HG03378 (cell line): ENCODE measurements around the gene PRPF40A.
A peak's percentile ranks its signal among the peaks of the same experiment; 100 is the strongest.

Experiments used
- ATAC-seq: cut with Tn5 transposase; IDR thresholded peaks from one replicate; pipeline ENCODE4 v1.9.1; 2021; ENCODE audit warnings: mild to moderate bottlenecking, moderate library complexity; ENCODE audit not compliant: unreplicated experiment

The PRPF40A gene

DNA sequence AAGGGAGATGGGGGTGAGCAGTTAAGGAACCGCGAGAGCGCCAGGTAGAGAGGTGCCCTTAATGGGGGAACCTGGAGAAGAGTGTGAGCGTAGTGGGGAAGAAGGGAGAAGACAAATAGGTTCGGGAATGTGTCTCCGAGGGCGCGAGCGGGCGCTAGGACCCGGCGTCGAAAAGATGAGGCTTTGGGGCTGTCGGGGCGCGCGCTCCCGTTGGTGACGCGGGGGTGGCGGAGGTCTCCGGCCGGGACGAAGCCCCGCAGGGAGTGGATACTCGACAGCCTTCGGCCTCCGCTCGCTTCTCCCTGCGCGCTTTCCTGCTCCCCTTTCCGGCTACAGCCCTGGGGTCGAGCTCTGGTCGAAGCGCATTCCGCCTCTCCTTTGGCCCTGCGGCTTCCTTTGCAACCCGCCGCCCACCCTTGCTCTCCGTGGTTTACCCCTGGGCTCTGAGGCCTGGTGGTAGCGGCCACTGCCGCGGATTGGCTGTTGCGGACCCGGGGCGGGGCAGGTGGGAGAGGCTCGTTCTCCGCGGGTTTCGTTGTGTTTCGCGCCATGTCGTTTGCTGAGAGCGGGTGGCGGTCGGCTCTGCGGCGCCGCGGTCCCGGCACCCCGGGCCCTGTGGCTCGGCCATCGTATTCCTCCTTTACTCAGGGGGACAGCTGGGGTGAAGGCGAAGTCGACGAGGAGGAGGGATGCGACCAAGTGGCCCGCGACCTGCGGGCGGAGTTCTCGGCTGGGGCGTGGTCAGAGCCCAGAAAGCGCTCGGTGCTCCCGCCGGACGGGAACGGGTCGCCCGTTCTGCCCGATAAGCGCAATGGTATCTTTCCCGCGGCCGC is 1.0 kb upstream of the PRPF40A start, which contains the start of gene ARL6IP6:
Gene ARL6IP6 (plus strand): TSS at position 545 of the 833 bp plus-strand sequence. CDS start 5 bp downstream, at position 550.
- peak; percentile 69 for ATAC-seq

DNA sequence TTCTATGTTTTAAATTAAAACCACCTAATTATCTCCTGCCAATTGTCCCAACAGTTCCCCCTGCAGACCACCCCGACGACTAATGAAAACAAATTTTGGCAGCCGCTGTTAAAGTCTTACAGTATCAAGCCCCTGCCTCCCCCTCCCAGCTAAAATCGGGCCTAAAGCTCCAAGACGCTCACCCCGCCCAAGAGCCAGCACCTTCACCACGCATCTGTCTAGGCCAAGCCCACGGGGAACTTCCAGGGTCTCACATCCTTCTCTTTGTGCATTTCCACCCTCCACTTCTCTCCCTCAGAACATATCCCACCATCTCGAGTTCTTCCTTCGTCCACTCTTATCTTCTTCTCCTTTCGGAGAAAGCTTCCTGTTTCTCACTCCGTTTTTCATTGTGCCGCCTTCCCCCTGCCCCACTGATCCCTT is 445 bp downstream of the PRPF40A start:
- peak; percentile 0 for ATAC-seq

DNA sequence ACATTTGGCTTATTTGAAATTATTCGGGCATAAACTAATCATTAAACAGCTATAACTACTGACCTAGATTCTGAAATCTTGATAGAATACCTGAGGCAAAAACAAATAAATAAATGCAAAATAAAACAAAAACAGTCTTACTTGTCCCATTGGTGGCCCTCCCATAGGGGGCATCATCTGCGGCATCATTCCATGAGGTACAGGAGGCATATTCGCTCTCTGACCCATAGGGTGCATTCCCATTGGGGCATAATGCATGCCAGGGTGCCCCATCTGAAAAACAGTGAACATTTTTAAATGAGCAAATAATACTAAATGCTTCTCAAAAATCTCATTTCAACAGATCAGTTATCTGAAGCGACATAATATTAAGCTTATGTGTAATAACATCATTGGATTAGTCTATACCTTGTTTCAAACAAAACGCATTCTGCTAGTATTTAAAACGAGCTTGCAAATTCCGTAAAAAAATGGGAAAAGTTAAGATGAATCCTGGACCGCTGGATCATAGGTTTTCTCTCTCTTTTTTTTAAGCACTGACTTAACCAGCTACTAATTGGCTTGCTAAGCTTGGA is 1.3 kb downstream of the PRPF40A start:
- ATAC-seq = no peak

GRCh38 chr2:152715112-152715511 is 2.1 kb downstream of the PRPF40A start:
- ATAC-seq = no peak

DNA sequence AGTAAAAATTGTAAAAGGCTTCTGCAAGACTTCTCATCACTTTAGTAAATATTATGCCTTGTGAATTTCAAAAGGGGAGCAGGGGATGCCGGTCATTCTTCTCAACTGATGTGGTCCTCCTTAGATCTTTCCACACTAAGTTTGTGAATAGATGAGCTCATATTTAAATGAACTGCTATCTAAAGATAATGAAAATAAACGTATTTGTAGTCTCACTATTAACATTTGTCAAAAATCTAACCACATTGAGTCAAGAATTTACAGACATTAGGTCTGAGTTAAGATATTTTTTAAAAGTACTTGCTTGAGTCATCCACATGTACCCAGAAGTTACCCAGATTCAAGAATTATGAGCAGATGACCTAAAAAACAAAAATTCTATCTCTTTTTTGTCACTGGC is 6.5 kb downstream of the PRPF40A start:
- no peak for ATAC-seq

DNA sequence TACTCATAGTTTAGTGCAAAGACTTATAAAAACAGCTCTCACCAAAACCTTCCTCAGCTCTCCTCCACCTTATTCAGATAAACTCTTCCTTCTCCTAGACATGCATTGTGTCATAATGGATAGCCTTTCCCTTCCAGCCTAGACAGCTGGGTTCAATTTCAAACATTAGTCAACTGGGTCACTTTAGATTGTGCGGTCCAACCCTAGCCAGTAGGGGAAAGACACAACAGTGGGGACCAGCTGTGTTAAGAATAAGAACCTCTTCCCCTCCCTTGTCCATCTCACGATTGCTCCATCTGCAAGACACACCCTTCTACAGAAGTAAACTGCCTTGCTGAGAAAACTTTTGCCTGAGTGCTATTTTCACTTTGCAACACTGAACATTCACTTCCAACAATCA is 8.5 kb downstream of the PRPF40A start:
- no peak for ATAC-seq

DNA sequence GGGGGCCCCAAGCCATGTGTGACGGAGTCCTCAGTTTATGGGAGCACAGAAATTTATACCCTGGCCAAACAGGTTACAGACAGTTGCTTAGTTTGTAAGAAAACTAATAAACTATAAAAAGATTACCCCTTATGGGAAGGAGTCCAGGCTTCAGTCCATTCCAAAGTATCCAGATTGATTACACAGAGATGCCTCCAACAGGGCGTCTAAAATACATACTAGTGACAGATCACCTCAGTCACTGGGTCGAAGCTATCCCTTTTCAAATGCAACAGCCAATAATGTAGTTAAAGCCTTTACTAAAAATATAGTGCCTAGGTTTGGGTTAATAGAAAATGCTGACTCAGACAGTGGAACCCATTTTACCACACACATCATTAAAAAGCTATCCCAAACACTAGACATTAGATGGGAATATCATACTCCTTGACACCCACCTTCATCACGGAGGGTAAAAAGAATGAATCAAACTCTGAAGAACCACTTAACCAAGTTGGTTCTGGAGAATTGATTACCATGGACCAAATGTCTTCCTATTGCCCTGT is 10.7 kb downstream of the PRPF40A start:
- no peak for ATAC-seq

DNA sequence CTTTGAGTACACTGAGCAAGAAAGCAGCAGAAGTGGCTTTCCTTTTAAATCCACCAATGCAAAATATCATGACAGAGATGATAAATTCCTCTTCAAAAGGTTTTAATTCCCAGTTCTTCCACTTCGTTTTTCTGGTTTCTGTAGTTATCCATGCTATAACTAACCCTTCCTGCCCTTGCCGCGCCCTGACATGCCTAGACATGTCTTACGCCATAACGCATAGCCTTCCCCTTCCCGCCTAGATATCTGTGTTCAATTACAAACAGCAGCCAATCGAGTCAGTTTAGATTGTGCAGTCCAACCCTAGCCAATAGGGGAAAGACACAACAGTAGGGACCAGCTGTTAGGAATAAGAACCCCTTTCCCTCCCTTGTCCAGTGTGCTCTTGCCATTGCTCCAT is 16.1 kb downstream of the PRPF40A start:
- no peak for ATAC-seq

- ATAC-seq = no peak
Measured at GRCh38 chr2:152696476-152696875, 20.8 kb downstream of the PRPF40A start.

GRCh38 chr2:152695763-152696162 is 21.5 kb downstream of the PRPF40A start:
- ATAC-seq = no peak

DNA sequence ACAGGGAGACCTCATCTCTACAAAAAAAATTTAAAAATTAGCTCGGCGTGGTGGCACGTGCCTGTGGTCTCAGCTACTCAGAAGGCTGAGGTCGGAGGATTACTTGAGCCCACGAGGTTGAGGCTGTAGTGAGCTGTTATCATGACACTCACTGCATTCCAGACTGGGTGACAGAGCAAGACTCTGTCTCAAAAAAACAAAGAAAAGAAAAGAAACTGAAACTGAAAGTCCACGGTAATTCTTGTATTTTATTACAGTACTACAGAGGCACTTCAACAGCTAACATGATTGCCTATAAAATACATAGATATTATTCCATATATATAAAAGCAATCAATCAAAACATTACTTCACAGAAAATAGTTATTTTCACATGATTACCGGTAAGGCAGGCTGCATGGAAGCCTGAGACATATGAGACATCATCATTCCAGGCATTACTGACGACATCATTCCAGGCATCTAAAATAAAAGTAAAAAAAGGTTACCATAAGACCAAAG is 23.1 kb downstream of the PRPF40A start:
- ATAC-seq = peak; percentile 49

GRCh38 chr2:152693033-152693432 is 24.2 kb downstream of the PRPF40A start:
- ATAC-seq = peak; percentile 92

GRCh38 chr2:152686321-152686720 is 30.9 kb downstream of the PRPF40A start:
- ATAC-seq = no peak

GRCh38 chr2:152683400-152683799 is 33.9 kb downstream of the PRPF40A start:
- no peak for ATAC-seq

DNA sequence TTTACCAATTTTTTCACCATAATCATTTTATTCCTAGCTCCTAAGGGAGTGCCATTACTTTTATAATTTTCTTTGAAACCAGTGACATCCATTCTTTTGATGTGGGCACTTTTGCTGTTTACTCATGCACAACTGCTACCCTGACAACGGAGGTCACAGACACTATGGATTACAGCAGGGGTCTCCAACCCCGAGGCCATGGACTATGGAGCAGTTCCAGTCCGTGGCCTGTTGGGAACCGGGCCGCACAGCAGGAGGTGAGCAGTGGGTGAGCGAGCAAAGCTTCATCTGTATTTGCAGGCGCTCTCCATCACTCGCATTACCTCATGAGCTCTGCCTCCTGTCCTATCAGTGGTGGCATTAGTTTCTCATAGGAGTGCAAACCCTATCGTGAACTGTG is 34.6 kb downstream of the PRPF40A start:
- no peak for ATAC-seq

DNA sequence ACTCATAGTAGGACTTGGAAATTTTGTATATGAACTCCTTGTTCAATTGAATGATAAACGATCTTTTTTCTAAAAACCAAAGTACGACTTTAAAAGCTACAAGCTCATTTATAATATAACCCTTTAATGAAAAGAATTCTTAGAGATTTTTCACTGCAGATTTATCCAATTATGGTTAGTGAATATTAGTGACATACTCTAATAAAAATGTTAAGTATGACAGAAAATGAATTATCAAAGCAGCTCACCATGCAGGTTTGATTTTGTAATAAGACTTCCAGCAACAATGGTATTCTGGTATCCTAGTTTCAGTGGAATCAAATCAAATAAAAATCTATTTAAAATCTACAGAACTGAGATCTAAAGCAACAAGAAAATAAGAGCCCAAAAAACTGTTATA is 38.5 kb downstream of the PRPF40A start:
- ATAC-seq = no peak

- ATAC-seq = no peak
Measured at GRCh38 chr2:152676461-152676860, 40.8 kb downstream of the PRPF40A start.

GRCh38 chr2:152674334-152674733 is 42.9 kb downstream of the PRPF40A start:
- no peak for ATAC-seq

- ATAC-seq = no peak
Measured at GRCh38 chr2:152664725-152665124, 52.5 kb downstream of the PRPF40A start.

DNA sequence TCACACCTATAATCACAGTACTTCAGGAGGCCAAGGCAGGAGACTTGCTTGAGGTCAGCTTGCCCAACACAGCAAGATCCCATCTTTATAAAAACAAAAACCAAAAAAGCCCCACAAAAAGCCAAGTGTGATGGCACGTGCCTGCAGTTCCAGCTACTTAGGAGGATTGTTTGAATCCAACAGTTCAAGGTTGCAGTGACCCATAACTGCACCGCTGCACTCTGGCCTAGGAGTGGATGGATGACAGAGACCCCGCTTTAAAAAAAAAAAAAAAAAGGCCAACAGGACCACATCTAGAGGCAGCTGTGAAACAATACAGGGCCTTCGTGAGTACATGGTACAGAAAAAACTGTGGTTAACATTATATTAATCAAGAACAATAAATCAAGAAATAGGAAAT is 56.2 kb downstream of the PRPF40A start:
- ATAC-seq = no peak

DNA sequence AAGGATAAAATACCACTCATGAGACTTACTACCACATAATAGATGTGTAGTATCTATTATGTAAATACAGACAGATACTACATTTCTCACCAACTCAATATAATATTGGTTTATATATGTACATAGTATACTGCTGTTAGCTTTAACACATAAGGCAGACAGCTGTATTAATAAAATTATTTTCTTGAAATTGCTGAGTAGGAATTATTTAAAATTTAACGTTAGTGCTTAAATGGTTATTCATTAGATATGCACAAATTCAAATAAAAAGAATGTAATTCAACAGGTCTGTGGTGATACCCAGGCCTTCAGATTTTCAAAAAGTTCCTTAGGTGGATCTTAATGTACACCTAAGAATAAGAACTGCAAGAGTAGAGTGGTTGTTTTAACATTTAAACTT is 59.0 kb downstream of the PRPF40A start:
- ATAC-seq = no peak

DNA sequence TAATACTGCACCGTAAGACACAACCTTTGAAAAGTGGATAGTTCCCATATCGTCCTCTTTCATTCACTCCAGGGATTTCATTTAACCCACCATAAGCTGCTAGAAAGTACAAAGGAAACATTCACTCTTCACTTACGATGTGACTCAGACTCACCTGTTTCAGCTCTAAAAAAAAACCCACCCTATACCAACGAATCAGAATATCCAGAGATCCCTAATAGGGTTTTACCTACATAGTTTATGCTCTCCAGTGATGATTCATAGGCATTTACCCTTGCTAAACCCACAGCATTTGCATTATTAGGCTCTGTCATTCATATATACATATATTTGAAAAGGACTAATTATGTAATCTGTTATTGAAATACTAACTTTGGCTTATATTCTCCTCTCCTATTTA is 60.2 kb downstream of the PRPF40A start:
- ATAC-seq = peak; percentile 75
